Tibial nerve (tissue), 4 donors: ENCODE data around the gene HNRNPA1. TPM values are rescaled to one million over a fixed set of nuclear protein-coding genes. Genes with fewer than 3 reads are reported as not detected.

ENCODE experiments used
- DNase-seq, 2 donors: peaks; one replicate each; pipeline ENCODE4 v3.0.0-alpha.2; 2019; ENCODE audit warnings: low spot score in 2 of 2
- H3K27ac ChIP-seq, 4 donors: fragments of 200-600 bp; sonication (generic) in 3 of 4; one replicate each; pipeline ENCODE4 v1.5.1; 2017 to 2019; ENCODE audit warnings: mild to moderate bottlenecking in 1 of 4
- H3K27me3 ChIP-seq, 2 donors: fragments of 200-600 bp; sonication (generic) in 1 of 2; one replicate each; pipeline versions ENCODE4 v1.5.1 to v1.6.0; 2017 to 2019
- H3K36me3 ChIP-seq, 3 donors: fragments of 200-600 bp; sonication (generic); one replicate each; pipeline ENCODE4 v1.5.1; 2018 to 2019
- H3K4me1 ChIP-seq, 4 donors: fragments of 200-600 bp; sonication (generic) in 3 of 4; one replicate each; pipeline ENCODE4 v1.5.1; 2017 to 2019
- H3K4me3 ChIP-seq, 4 donors: fragments of 200-600 bp; sonication (generic) in 3 of 4; one replicate each; pipeline ENCODE4 v1.5.1; 2017 to 2019; ENCODE audit warnings: mild to moderate bottlenecking in 1 of 4, moderate library complexity in 1 of 4
- H3K9me3 ChIP-seq, 4 donors: fragments of 200-600 bp; sonication (generic) in 3 of 4; one replicate each; pipeline ENCODE4 v1.5.1; 2017 to 2019
- EP300 ChIP-seq, 2 donors: sonication (generic); formaldehyde crosslinking; IDR thresholded peaks; one replicate each; pipeline ENCODE4 v1.6.1; 2017; ENCODE audit warnings: antibody characterized with exemption in 2 of 2, mild to moderate bottlenecking in 1 of 2
- POLR2A ChIP-seq, 2 donors: fragments of 450-650 bp; IDR thresholded peaks; one replicate each; pipeline ENCODE4 v1.6.1; 2017; ENCODE audit warnings: antibody characterized with exemption in 2 of 2, mild to moderate bottlenecking in 2 of 2, moderate library complexity in 2 of 2
- WGBS, 2 donors: methylation state at CpG; one replicate each; pipeline ENCODE4 v1.1.5; 2018; 5-methylcytosine and 5-hydroxymethylcytosine counted together
- total RNA-seq, 4 donors: library from RNA; depleted of rRNA; stranded (reverse); fragments of >200 nt; gene quantifications; one replicate each; pipeline ENCODE4 v1.1.0, GENCODE V29; 2016
- TF ChIP-seq, protein P1 (sequence below), 5 experiments: fragments of 200-600 bp in 3 of 5; fragments of 450-650 bp in 2 of 5; sonication (generic) in 3 of 5; IDR thresholded peaks; one replicate each; pipeline ENCODE4 v1.5.1; 2016 to 2019; ENCODE audit warnings: antibody characterized with exemption in 5 of 5, mild to moderate bottlenecking in 3 of 5, moderate library complexity in 2 of 5

HNRNPA1 gene
- total RNA-seq, 4 donors from 2014 or later, result 450 to 769 (median 570) TPM

DNA sequence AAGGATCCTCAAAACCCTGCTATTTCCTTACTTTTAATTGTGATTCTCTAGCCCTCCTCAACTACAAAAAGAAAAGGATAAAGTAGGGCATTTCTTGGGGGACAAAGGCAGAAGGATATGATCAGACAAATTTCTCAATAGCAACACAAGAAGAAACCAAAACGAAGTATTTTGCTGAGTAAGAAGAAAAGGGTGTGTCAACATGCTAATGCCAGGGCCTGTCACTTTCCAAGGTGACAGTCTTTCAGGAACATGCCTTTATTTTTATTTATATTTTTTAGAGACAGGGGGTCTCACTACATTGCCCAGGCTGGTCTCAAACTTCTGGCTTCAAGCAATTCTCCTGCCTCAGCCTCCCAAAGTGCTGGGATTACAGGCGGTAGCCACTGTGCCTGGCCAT is 40.4 kb upstream of the HNRNPA1 start:
- no peak overlapping the region for H3K27ac ChIP-seq
- no peaks in the 10 kb centered on the region for H3K9me3 ChIP-seq
- no peak for DNase-seq
- WGBS, 2 donors, result 67 to 73% methylated on average over 2 of the region's 2 CpGs
- H3K27me3 ChIP-seq, result no peaks in the 10 kb centered on the region
- no peaks in the 10 kb centered on the region for H3K4me1 ChIP-seq
- TF ChIP-seq EP300 (IDR thresholded peaks at IDR 0.05) (no peak), POLR2A (IDR thresholded peaks at IDR 0.05) (no peak)
- TF ChIP-seq, protein P1, sequence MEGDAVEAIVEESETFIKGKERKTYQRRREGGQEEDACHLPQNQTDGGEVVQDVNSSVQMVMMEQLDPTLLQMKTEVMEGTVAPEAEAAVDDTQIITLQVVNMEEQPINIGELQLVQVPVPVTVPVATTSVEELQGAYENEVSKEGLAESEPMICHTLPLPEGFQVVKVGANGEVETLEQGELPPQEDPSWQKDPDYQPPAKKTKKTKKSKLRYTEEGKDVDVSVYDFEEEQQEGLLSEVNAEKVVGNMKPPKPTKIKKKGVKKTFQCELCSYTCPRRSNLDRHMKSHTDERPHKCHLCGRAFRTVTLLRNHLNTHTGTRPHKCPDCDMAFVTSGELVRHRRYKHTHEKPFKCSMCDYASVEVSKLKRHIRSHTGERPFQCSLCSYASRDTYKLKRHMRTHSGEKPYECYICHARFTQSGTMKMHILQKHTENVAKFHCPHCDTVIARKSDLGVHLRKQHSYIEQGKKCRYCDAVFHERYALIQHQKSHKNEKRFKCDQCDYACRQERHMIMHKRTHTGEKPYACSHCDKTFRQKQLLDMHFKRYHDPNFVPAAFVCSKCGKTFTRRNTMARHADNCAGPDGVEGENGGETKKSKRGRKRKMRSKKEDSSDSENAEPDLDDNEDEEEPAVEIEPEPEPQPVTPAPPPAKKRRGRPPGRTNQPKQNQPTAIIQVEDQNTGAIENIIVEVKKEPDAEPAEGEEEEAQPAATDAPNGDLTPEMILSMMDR (IDR thresholded peaks at IDR 0.05), result no peak
- no peak overlapping the region for H3K4me3 ChIP-seq
- peaks cover 0 to 83% (median 7%) of the 10 kb centered on the region in 3 donors for H3K36me3 ChIP-seq

DNA sequence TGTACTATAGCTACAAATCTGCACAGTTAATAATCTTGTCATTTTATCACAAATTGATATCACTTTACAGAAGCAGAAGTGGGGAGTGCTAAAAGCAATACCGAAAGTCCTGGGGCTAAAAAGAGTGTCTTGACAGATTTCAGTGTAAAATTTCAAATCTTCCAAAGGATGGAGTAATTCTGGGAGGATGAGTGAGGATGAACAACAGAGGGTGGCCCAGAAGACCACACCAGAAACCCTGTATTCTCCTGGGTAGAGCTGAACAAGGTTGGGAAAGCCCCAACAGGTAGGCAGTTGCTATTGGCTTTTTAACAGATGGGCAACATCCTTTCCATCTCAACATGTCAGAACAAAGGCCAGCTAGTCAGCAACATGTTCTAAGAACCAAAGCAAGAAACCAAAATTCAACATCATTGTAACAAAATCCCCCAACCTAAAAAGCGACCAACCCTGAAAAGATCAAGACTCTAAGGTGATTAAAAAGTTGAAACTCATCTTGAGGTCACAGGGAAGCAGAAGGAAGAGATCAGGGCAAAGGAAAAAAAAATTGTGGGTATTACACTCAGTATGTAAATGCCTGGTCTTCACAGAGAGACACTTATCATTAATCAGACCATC is 39.4 kb upstream of the HNRNPA1 start:
- Histone ChIP-seq H3K4me3 (no peak overlapping the region), H3K27me3 (no peaks in the 10 kb centered on the region), H3K36me3 (peaks cover 0 to 84% (median 7%) of the 10 kb centered on the region in 3 donors), H3K9me3 (no peaks in the 10 kb centered on the region), H3K27ac (no peak overlapping the region), H3K4me1 (no peaks in the 10 kb centered on the region)
- WGBS, 2 donors, result 94 to 95% methylated on average over 2 of the region's 2 CpGs
- DNase-seq, result no peak
- TF ChIP-seq EP300 (IDR thresholded peaks at IDR 0.05), result no peak
- TF ChIP-seq, protein P1 (IDR thresholded peaks at IDR 0.05), result no peak
- no peak for TF ChIP-seq POLR2A (IDR thresholded peaks at IDR 0.05)

DNA sequence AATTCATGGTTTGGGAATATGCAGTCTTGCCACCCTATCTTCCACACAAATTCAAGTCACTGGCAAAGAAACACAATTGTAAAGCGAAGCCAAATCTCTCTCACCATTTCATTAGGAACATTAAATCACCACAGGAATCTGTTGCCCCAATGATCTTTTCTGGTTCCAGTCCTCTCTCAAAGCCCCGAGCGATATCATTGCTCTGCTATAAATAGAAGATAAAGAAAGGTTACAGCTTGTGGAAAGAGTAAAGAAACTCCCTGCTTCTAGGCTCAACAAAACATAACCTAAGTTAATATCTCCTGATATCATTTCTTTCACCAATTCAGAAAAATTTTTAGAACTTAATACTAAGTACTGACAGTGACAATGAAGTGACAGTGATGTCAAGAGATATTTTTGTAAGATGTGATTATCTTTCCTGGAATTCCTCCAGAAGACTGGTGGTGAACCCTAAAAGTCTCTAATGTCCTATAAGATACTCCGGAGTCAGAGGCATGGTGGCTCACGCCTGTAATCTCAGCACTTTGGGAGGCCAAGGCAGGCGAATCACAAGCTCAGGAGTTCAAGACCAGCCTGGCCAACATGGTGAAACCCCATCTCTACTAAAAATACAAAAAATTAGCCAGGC is 34.4 kb upstream of the HNRNPA1 start:
- H3K4me3 ChIP-seq, result no peak overlapping the region
- H3K36me3 ChIP-seq, result peaks cover 0 to 86% (median 7%) of the 10 kb centered on the region in 3 donors

DNA sequence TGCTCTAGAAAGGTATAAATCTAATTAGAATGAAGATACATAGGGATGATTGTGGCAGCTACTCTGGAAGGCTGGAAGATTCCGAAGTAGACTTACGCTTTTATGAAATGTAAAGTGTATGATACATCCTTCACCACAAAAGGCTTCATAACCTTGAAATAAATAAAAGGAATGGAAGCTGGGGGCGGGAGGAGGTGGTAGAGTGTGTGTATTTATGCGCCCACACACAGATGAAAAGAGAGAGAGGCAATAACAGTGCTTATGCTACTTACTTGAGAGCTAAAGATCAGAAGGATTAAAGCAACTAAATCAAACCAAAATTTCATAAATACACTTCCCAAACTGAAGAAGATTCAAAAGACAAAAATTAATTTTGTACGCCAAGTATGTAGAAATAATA is 31.0 kb upstream of the HNRNPA1 start:
- Histone ChIP-seq H3K27me3 (no peaks in the 10 kb centered on the region), H3K27ac (no peak overlapping the region), H3K36me3 (peaks cover 0 to 65% (median 0%) of the 10 kb centered on the region in 3 donors), H3K4me3 (no peak overlapping the region), H3K9me3 (no peaks in the 10 kb centered on the region), H3K4me1 (peaks cover 0 to 4% (median 0%) of the 10 kb centered on the region in 4 donors)
- TF ChIP-seq, protein P1 (IDR thresholded peaks at IDR 0.05), result no peak
- TF ChIP-seq EP300 (IDR thresholded peaks at IDR 0.05), result no peak
- TF ChIP-seq POLR2A (IDR thresholded peaks at IDR 0.05), result no peak
- DNase-seq, result no peak
- 90 to 92% methylated on average over 5 of the region's 5 CpGs for WGBS, 2 donors

More for the DNA sequence above, 34.4 kb upstream of the HNRNPA1 start:
- no peaks in the 10 kb centered on the region for H3K4me1 ChIP-seq
- WGBS, 2 donors, result 88 to 90% methylated on average over 6 of the region's 6 CpGs
- TF ChIP-seq POLR2A (IDR thresholded peaks at IDR 0.05), result no peak
- TF ChIP-seq, protein P1 (IDR thresholded peaks at IDR 0.05), result no peak
- TF ChIP-seq EP300 (IDR thresholded peaks at IDR 0.05), result no peak
- no peaks in the 10 kb centered on the region for H3K9me3 ChIP-seq
- no peak overlapping the region for H3K27ac ChIP-seq
- DNase-seq, result no peak
- H3K27me3 ChIP-seq, result no peaks in the 10 kb centered on the region

DNA sequence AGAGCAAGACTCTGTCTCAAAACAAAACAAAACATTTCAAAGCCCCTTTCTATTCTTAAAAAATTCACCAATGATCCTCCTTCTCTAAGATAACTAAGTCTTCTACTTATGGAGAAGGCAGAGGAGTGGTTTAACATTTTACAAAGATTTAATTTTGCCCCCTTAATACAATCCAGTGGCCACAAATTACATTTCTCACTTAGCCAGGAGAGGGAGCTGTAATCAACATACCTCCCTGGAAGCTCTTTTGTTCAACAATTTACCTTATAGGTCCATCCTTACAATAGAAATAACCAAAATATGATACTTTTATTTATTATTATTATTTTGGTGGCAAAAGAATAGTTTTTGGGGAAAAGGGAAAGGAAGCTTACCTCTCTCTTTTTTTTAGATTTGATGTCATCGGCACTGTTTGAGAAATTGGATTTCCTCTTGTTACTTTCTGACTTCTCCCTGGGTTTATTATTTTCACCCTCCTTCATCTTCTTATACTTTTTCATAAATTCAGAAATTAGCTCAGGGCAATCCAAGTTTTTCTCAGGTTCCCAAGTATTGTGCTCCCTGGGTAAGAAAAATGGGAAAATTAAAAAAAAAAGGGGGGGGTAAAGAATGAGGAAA is 28.8 kb upstream of the HNRNPA1 start:
- Histone ChIP-seq H3K27ac (no peak overlapping the region), H3K9me3 (no peaks in the 10 kb centered on the region), H3K27me3 (no peaks in the 10 kb centered on the region), H3K4me3 (no peak overlapping the region), H3K36me3 (peaks cover 0 to 61% (median 0%) of the 10 kb centered on the region in 3 donors), H3K4me1 (peaks cover 0 to 12% (median 0%) of the 10 kb centered on the region in 4 donors)
- 88 to 93% methylated on average over 1 of the region's 1 CpG for WGBS, 2 donors
- TF ChIP-seq, protein P1 (IDR thresholded peaks at IDR 0.05), result peak; percentile 45 to 64 (median 48)
- peak in 1 of 2 donors; percentile 10 for TF ChIP-seq POLR2A (IDR thresholded peaks at IDR 0.05)
- no peak for TF ChIP-seq EP300 (IDR thresholded peaks at IDR 0.05)
- peak in 1 of 2 donors; percentile 34 for DNase-seq
